ENCODE data around the gene ALPK1.

- TF ChIP-seq POLR2AphosphoS5 (IDR thresholded peaks at IDR 0.05; ENCODE audit: low read depth, low read length) = no peak
- TF ChIP-seq REST (IDR thresholded peaks at IDR 0.05; ENCODE audit: insufficient read depth in 1 of 2, low read depth in 2 of 2, low read length in 2 of 2) = no peak
- no peak for TF ChIP-seq TAF1 (IDR thresholded peaks at IDR 0.05; ENCODE audit: borderline replicate concordance, insufficient read depth, low read length)
These were observed 17.3 kb upstream of the ALPK1 start for GRCh38 chr4:112279882-112280315.
